M059J (cell line): Measurements from ENCODE around the gene ZNF740. TPM values are rescaled to one million over a fixed set of nuclear protein-coding genes. Genes with fewer than 3 reads are reported as not detected.
"Not testable (repeated sequence)": the region's sequence is repeated elsewhere in the genome, so short reads cannot be mapped to it uniquely, and the experiment has no call there.

ENCODE experiments used
- DNase-seq: peaks from one replicate; pipeline ENCODE4 v3.0.0-alpha.2; 2012; ENCODE audit warnings: low read depth
- total RNA-seq: library from RNA; depleted of rRNA; stranded (reverse); fragments of >200 nt; shearing (Covaris generic); gene quantifications from 2 replicates; pipeline ENCODE4 v1.2.3, GENCODE V29; 2014; rRNA removed

Gene ZNF740
- total RNA-seq = 9.5 and 11.7 TPM in 2 replicates

- peak; percentile 96 for DNase-seq
Observed at GRCh38 chr12:53180220-53180930, at the start of gene ZNF740, which contains the start of gene CSAD. Gene ZNF740 (plus strand): TSS chr12:53180722. CDS start chr12:53181984, 1,262 bp downstream. Gene CSAD (minus strand): TSS chr12:53180925. CDS start chr12:53173470, 7,455 bp downstream.

- no peak for DNase-seq
Observed at GRCh38 chr12:53131844-53132243, 48.7 kb upstream of the ZNF740 start.

GRCh38 chr12:53133722-53134121 lies 46.8 kb upstream of the ZNF740 start:
- no peak for DNase-seq

- DNase-seq = no peak
Observed at GRCh38 chr12:53143355-53143754, 37.2 kb upstream of the ZNF740 start.

- peak; percentile 4 for DNase-seq
Observed at GRCh38 chr12:53145383-53146260, 34.9 kb upstream of the ZNF740 start.

- DNase-seq = no peak
Observed at GRCh38 chr12:53147181-53147580, 33.3 kb upstream of the ZNF740 start.

GRCh38 chr12:53147653-53148052 lies 32.9 kb upstream of the ZNF740 start:
- DNase-seq = no peak

GRCh38 chr12:53151039-53151438 lies 29.5 kb upstream of the ZNF740 start:
- no peak for DNase-seq

GRCh38 chr12:53152390-53152789 lies 28.1 kb upstream of the ZNF740 start:
- DNase-seq = no peak

GRCh38 chr12:53159195-53159839 lies 21.2 kb upstream of the ZNF740 start:
- DNase-seq = peak; percentile 65

- no peak for DNase-seq
Observed at GRCh38 chr12:53160000-53160399, 20.5 kb upstream of the ZNF740 start.

- no peak for DNase-seq
Observed at GRCh38 chr12:53160673-53161072, 19.8 kb upstream of the ZNF740 start.

- no peak for DNase-seq
Observed at GRCh38 chr12:53161119-53161911, 19.2 kb upstream of the ZNF740 start.

- not testable (repeated sequence) for DNase-seq
Observed at GRCh38 chr12:53163008-53163407, 17.5 kb upstream of the ZNF740 start.

- DNase-seq = peak; percentile 48
Observed at GRCh38 chr12:53166837-53167236, 13.7 kb upstream of the ZNF740 start.

GRCh38 chr12:53169644-53170043 lies 10.9 kb upstream of the ZNF740 start:
- DNase-seq = no peak

GRCh38 chr12:53170215-53170614 lies 10.3 kb upstream of the ZNF740 start:
- no peak for DNase-seq

- DNase-seq = peak; percentile 56
Observed at GRCh38 chr12:53170876-53171724, 9.4 kb upstream of the ZNF740 start.

GRCh38 chr12:53171725-53172329 lies 8.7 kb upstream of the ZNF740 start:
- peak; percentile 55 for DNase-seq

- peak; percentile 55 for DNase-seq
Observed at GRCh38 chr12:53172352-53172751, 8.2 kb upstream of the ZNF740 start.
